Frontal cortex (tissue), 1 donor: Measurements from ENCODE around the gene VNN1. TPM values are rescaled to one million over a fixed set of nuclear protein-coding genes. Genes with fewer than 3 reads are reported as not detected.

Experiments
- total RNA-seq: library from RNA; depleted of rRNA; stranded (reverse); fragments of >200 nt; gene quantifications from one replicate; pipeline ENCODE4 v1.2.3, GENCODE V29; 2014

VNN1 gene
- total RNA-seq, 1 donor from 2014 or later, result under 0.01 TPM

Other genes with a start within 250 kb of the VNN1 start
- 82.7 TPM for gene STX7, start 200.9 kb downstream of the VNN1 start, total RNA-seq
- gene TAAR9, start 175.8 kb downstream of the VNN1 start, total RNA-seq, result 0.41 TPM
- not detected for gene TAAR8, start 161.4 kb downstream of the VNN1 start, total RNA-seq
- not detected for gene TAAR6, start 143.7 kb downstream of the VNN1 start, total RNA-seq
- gene TAAR5, start 124.3 kb downstream of the VNN1 start, total RNA-seq, result not detected
- gene TAAR2, start 89.8 kb downstream of the VNN1 start, total RNA-seq, result not detected
- not detected for gene TAAR1, start 54.9 kb downstream of the VNN1 start, total RNA-seq
- gene VNN2, start 43.8 kb upstream of the VNN1 start, total RNA-seq, result 2.4 TPM
- 17.5 TPM for gene SLC18B1, start 84.6 kb upstream of the VNN1 start, total RNA-seq
- gene RPS12, start 100.5 kb upstream of the VNN1 start, total RNA-seq, result 686 TPM